ENCODE data around the gene VSIG2. TPM values are rescaled to one million over a fixed set of nuclear protein-coding genes. Genes with fewer than 3 reads are reported as not detected.

Gene VSIG2
- total RNA-seq (2014; rRNA removed; shearing (Covaris generic)) = not detected in 2 replicates
- 0.19 TPM in 1 of 2 replicates, not detected in the other for polyA plus RNA-seq (2016; fragmentation: Nextera tagmentation; extraction: Ambion mirVana)
- long read RNA-seq = 0 reads

- H3K9me3 Mint-ChIP-seq = no peaks in the 10 kb centered on the region
- no peaks in the 10 kb centered on the region for H3K36me3 Mint-ChIP-seq (ENCODE audit: low read depth)
- H3K79me2 ChIP-seq (replicated peaks; ENCODE audit: insufficient read depth) = no peaks in the 10 kb centered on the region
- H3K4me2 ChIP-seq = peak within 1 kb of the TSS; percentile 86
- ATAC-seq (peak; percentile 28), DNase-seq (ENCODE audit: low spot score) (no peak)
- peak within 1 kb of the TSS; percentile 73 for H3K4me3 Mint-ChIP-seq
- no peaks in the 10 kb centered on the region for H3K9me2 ChIP-seq (ENCODE audit: insufficient read depth)
- H3K27me3 ChIP-seq (ENCODE audit: insufficient read depth) = peaks cover 100% of the 10 kb centered on the region
- H3K4me3 ChIP-seq = peak within 1 kb of the TSS; percentile 58
- peaks cover 40% of the 10 kb centered on the region for H3K4me1 ChIP-seq (ENCODE audit: insufficient read depth)
- H3K4me1 Mint-ChIP-seq = peaks cover 36% of the 10 kb centered on the region
- peaks cover 5% of the 10 kb centered on the region; the same call in 1 of the 2 replicates for H3F3A ChIP-seq (replicated peaks; ENCODE audit: low read depth)
- no peaks in the 10 kb centered on the region for H3K36me3 ChIP-seq (ENCODE audit: insufficient read depth)
- peaks cover 98% of the 10 kb centered on the region for H3K27me3 Mint-ChIP-seq (ENCODE audit: insufficient read depth, low read depth, poor library complexity)
- H3K27ac Mint-ChIP-seq = no peak within 1 kb of the TSS
- H3K27ac ChIP-seq (ENCODE audit: low read depth) = no peak within 1 kb of the TSS
- H2AFZ ChIP-seq = peak within 1 kb of the TSS; percentile 96
- peaks cover 20% of the 10 kb centered on the region for H4K20me1 ChIP-seq (replicated peaks; ENCODE audit: insufficient read depth)
- TF ChIP-seq STAT1 (IDR thresholded peaks at IDR 0.05; ENCODE audit: unreplicated experiment) (no peak), EZH2 (IDR thresholded peaks at IDR 0.05; ENCODE audit: low read depth, unreplicated experiment) (peak; percentile 93)
Observed at GRCh38 chr11:124751741-124752470, at the start of gene VSIG2. Gene VSIG2, minus strand, starts transcription at chr11:124752255. Its CDS starts 118 bp downstream, at chr11:124752137.

- peaks cover 25% of the 10 kb centered on the region for H3K4me1 Mint-ChIP-seq
- peaks cover 10% of the 10 kb centered on the region for H3K27me3 Mint-ChIP-seq (ENCODE audit: insufficient read depth, low read depth, poor library complexity)
- Histone ChIP-seq H3K36me3 (ENCODE audit: insufficient read depth) (no peaks in the 10 kb centered on the region), H3F3A (replicated peaks; ENCODE audit: low read depth) (no peaks in the 10 kb centered on the region), H3K4me1 (ENCODE audit: insufficient read depth) (peaks cover 29% of the 10 kb centered on the region), H3K27me3 (ENCODE audit: insufficient read depth) (no peaks in the 10 kb centered on the region), H2AFZ (no peak overlapping the region), H4K20me1 (replicated peaks; ENCODE audit: insufficient read depth) (peaks cover 13% of the 10 kb centered on the region; the same call in 1 of the 2 replicates), H3K79me2 (replicated peaks; ENCODE audit: insufficient read depth) (peaks cover 37% of the 10 kb centered on the region), H3K4me2 (peak overlapping the region; percentile 90), H3K4me3 (peak overlapping the region; percentile 94), H3K9me2 (ENCODE audit: insufficient read depth) (no peaks in the 10 kb centered on the region), H3K27ac (ENCODE audit: low read depth) (peak overlapping the region; percentile 92)
- H3K36me3 Mint-ChIP-seq (ENCODE audit: low read depth) = peaks cover 11% of the 10 kb centered on the region; the same call in 2 of the 3 replicates
- DNase-seq (ENCODE audit: low spot score) (no peak), ATAC-seq (no peak)
- H3K9me3 Mint-ChIP-seq = peaks cover 3% of the 10 kb centered on the region; the same call in 2 of the 3 replicates
- peak overlapping the region; percentile 83 for H3K4me3 Mint-ChIP-seq
- peak overlapping the region; percentile 89 for H3K27ac Mint-ChIP-seq
- TF ChIP-seq JUNB (IDR thresholded peaks at IDR 0.05; ENCODE audit: unreplicated experiment) (no peak), ZNF462 (CRISPR knock-in tag; IDR thresholded peaks at IDR 0.05) (no peak), CREB1 (CRISPR knock-in tag; IDR thresholded peaks at IDR 0.05; ENCODE audit: low read depth) (no peak), STAT1 (IDR thresholded peaks at IDR 0.05; ENCODE audit: unreplicated experiment) (no peak), CTCF (conservative IDR thresholded peaks at IDR 0.05; ENCODE audit: low read depth in 2 of 2) (no peak), ETS1 (IDR thresholded peaks at IDR 0.05) (no peak), EZH2 (IDR thresholded peaks at IDR 0.05; ENCODE audit: low read depth, unreplicated experiment) (no peak), ZNF114 (CRISPR knock-in tag; IDR thresholded peaks at IDR 0.05) (no peak), POLR2AphosphoS5 (IDR thresholded peaks at IDR 0.05; ENCODE audit: low read depth) (no peak)
Observed at GRCh38 chr11:124801014-124801413, 49.0 kb upstream of the VSIG2 start.

All from GM23338 (cell line).